A673 (cell line): ENCODE measurements around the gene NUDT21. TPM values are rescaled to one million over a fixed set of nuclear protein-coding genes. Genes with fewer than 3 reads are reported as not detected.

ENCODE experiments used
- BruUV-seq: library from RNA; stranded (reverse); fragments of 400-500 nt; replicated peaks from 2 replicates; lab custom pipeline; 2021; lab: Mats Ljungman, UMichigan
- CTCF ChIA-PET: fragments of 300-600 bp; sonication (Branson Sonifier 250); formaldehyde crosslinking; loops from one replicate; lab custom pipeline; 2022; ENCODE audit warnings: antibody characterized with exemption; lab: Charles Lee
- POLR2A ChIA-PET: fragments of 300-600 bp; sonication (Branson Sonifier 250); formaldehyde crosslinking; loops from one replicate; lab custom pipeline; 2022; ENCODE audit warnings: antibody characterized with exemption; ENCODE audit not compliant: low non-redundant PET; lab: Charles Lee
- DNase-seq: peaks from one replicate; pipeline ENCODE4 v3.0.0-alpha.2; 2015; ENCODE audit warnings: low spot score
- H3K27ac ChIP-seq: fragments of 200-600 bp; sonication (generic); 2 replicates; pipeline ENCODE4 v1.5.1; 2016; ENCODE audit warnings: mixed run types, low read depth, mild to moderate bottlenecking, mixed read lengths, antibody characterized with exemption, low read length; ENCODE audit not compliant: poor library complexity, severe bottlenecking
- H3K27me3 ChIP-seq: fragments of 200-600 bp; sonication (generic); replicated peaks from 2 replicates; pipeline ENCODE4 v1.6.1; 2017; ENCODE audit warnings: mixed run types, low read depth, mild to moderate bottlenecking, mixed read lengths, antibody characterized with exemption, low read length; ENCODE audit not compliant: insufficient read depth, poor library complexity
- H3K36me3 ChIP-seq: fragments of 200-600 bp; sonication (generic); 2 replicates; pipeline ENCODE4 v1.6.1; 2016; ENCODE audit warnings: mixed run types, mild to moderate bottlenecking, mixed read lengths, antibody characterized with exemption, low read length; ENCODE audit not compliant: insufficient read depth, poor library complexity, severe bottlenecking
- H3K4me1 ChIP-seq: fragments of 200-600 bp; sonication (generic); 2 replicates; pipeline ENCODE4 v1.6.1; 2017; ENCODE audit warnings: mixed run types, mild to moderate bottlenecking, mixed read lengths, antibody characterized with exemption, low read length; ENCODE audit not compliant: insufficient read depth, poor library complexity, severe bottlenecking
- H3K4me3 ChIP-seq: fragments of 200-600 bp; sonication (generic); 2 replicates; pipeline ENCODE4 v1.5.1; 2016; ENCODE audit warnings: low read depth, mixed run types, mild to moderate bottlenecking, mixed read lengths, low read length; ENCODE audit not compliant: poor library complexity, severe bottlenecking
- H3K9me3 ChIP-seq: fragments of 200-600 bp; sonication (generic); 2 replicates; pipeline ENCODE4 v1.6.1; 2016; ENCODE audit warnings: mixed run types, low read depth, mild to moderate bottlenecking, mixed read lengths, antibody characterized with exemption, low read length; ENCODE audit not compliant: poor library complexity, severe bottlenecking
- CTCF ChIP-seq: fragments of 300-800, 200-600 bp; sonication (generic); conservative IDR thresholded peaks from 2 replicates; pipeline ENCODE4 v1.5.1; 2017; ENCODE audit warnings: low read depth, mild to moderate bottlenecking, antibody characterized with exemption, low read length, moderate library complexity, mixed read lengths
- EZH2 ChIP-seq: fragments of 200-600 bp; sonication (generic); IDR thresholded peaks from 2 replicates; pipeline ENCODE4 v1.6.1; 2017; ENCODE audit warnings: borderline replicate concordance, low read depth, mild to moderate bottlenecking, mixed read lengths, antibody characterized with exemption, low read length; ENCODE audit not compliant: poor library complexity, severe bottlenecking
- intact Hi-C: fragments of 100-400 bp; cut with micrococcal nuclease; formaldehyde crosslinking; loops from one replicate; pipeline ENCODE4 v1.10.0; 2022; ENCODE audit not compliant: unreplicated experiment
- total RNA-seq: library from RNA; stranded (reverse); gene quantifications from 2 replicates; pipeline ENCODE4 v1.2.3, GENCODE V29; 2021

Gene NUDT21
- total RNA-seq, 1 experiment from 2014 or later, result 231 TPM

GRCh38 chr16:56424404-56424764, 26.7 kb downstream of the NUDT21 start:
- H3K9me3 ChIP-seq, result no peaks in the 10 kb centered on the region
- no peaks in the 10 kb centered on the region for H3K36me3 ChIP-seq
- peak overlapping the region; percentile 93 for H3K4me3 ChIP-seq
- no peaks in the 10 kb centered on the region for H3K27me3 ChIP-seq
- DNase-seq, result no peak
- no TSS peak for BruUV-seq
- POLR2A ChIA-PET, result no interaction called here
- CTCF ChIA-PET, result no interaction called here
- intact Hi-C loops, result no loop called here
- TF ChIP-seq EZH2, result no peak
- TF ChIP-seq CTCF, result no peak
- peak overlapping the region; percentile 90 for H3K27ac ChIP-seq
- peaks cover 24% of the 10 kb centered on the region for H3K4me1 ChIP-seq

DNA sequence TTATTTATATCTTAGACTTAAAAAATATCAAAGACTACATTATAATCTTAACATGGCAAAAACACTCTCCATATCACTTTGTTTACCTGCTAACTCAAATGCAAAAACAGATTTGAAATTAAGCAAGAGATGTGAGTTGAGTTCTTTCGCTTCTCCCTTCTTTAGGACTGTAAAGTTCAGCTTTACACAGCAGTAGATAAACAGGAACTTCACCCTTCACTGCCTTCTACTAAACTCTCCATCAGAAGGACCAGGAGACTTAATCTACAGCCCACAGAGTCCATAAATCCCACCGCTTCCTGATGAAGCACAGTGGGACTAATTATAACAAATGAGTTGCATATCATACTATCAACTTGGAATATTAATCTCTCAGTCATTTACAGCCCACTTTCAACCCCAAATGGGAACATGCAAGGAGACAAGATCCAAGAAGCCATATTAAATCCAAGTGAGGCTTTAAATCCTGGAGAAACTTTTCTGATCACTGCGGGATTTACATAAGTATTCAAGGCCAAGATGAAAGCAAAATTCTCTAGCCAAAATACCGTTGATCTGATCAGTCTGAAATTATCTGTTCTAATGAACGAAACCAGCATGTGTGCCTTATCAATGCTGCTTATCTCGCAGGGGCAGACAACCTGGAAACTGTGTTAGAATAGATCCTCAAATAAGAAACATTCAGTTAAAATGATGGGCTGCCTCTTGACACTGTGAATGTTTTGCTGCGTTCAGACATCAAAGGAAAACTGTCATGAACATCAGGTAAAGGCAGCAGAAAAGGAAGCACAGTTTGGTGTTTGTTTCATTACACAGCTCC, 27.3 kb downstream of the NUDT21 start:
- intact Hi-C loops, result no loop called here
- Histone ChIP-seq H3K4me1 (peaks cover 24% of the 10 kb centered on the region), H3K27ac (peak overlapping the region; percentile 90), H3K36me3 (no peaks in the 10 kb centered on the region), H3K27me3 (no peaks in the 10 kb centered on the region), H3K4me3 (peak overlapping the region; percentile 93), H3K9me3 (no peaks in the 10 kb centered on the region)
- TSS peak; percentile 47 for BruUV-seq
- ChIA-PET POLR2A (no interaction called here), CTCF (no interaction called here)
- no peak for DNase-seq
- TF ChIP-seq CTCF (no peak), EZH2 (no peak)

- Histone ChIP-seq H3K27me3 (no peaks in the 10 kb centered on the region), H3K9me3 (no peaks in the 10 kb centered on the region), H3K4me1 (peaks cover 24% of the 10 kb centered on the region), H3K27ac (no peak overlapping the region), H3K36me3 (no peaks in the 10 kb centered on the region), H3K4me3 (no peak overlapping the region)
- DNase-seq, result no peak
- ChIA-PET POLR2A (no interaction called here), CTCF (no interaction called here)
- TF ChIP-seq CTCF, result no peak
- TF ChIP-seq EZH2, result no peak
- intact Hi-C loops, result no loop called here
- no TSS peak for BruUV-seq
These were observed 28.2 kb downstream of the NUDT21 start for GRCh38 chr16:56422896-56423441.
